Testis (tissue), 3 donors: ENCODE results near the gene SAT2. TPM values are rescaled to one million over a fixed set of nuclear protein-coding genes. Genes with fewer than 3 reads are reported as not detected.

Experiments
- DNase-seq: peaks from one replicate; pipeline ENCODE4 v3.0.0-alpha.2; 2019
- H3K27ac ChIP-seq, 2 donors: fragments of 200-600 bp; sonication (generic); one replicate each; pipeline ENCODE4 v1.5.1; 2019
- H3K27me3 ChIP-seq: fragments of 200-600 bp; sonication (generic); one replicate; pipeline ENCODE4 v1.5.1; 2019
- H3K36me3 ChIP-seq: fragments of 200-600 bp; sonication (generic); one replicate; pipeline ENCODE4 v1.5.1; 2017; ENCODE audit warnings: low read depth; ENCODE audit errors: missing control alignments
- H3K4me1 ChIP-seq: fragments of 200-600 bp; sonication (generic); one replicate; pipeline ENCODE4 v1.5.1; 2019
- H3K4me3 ChIP-seq, 2 donors: fragments of 200-600 bp; sonication (generic); one replicate each; pipeline ENCODE4 v1.5.1; 2017 to 2019
- H3K9me3 ChIP-seq: fragments of 200-600 bp; sonication (generic); one replicate; pipeline ENCODE4 v1.5.1; 2017
- CTCF ChIP-seq, 3 experiments: fragments of 450-650 bp in 2 of 3; fragments of 200-600 bp in 1 of 3; sonication (generic) in 1 of 3; IDR thresholded peaks; one replicate each; pipeline ENCODE4 v1.5.1; 2016 to 2019; ENCODE audit warnings: antibody characterized with exemption in 3 of 3, mild to moderate bottlenecking in 2 of 3, moderate library complexity in 1 of 3
- POLR2A ChIP-seq: fragments of 450-650 bp; IDR thresholded peaks from one replicate; pipeline ENCODE4 v1.6.1; 2017; ENCODE audit warnings: antibody characterized with exemption, mild to moderate bottlenecking, moderate library complexity
- WGBS, 2 donors: methylation state at CpG; one replicate each; pipeline ENCODE4 v1.1.5; 2018; 5-methylcytosine and 5-hydroxymethylcytosine counted together
- intact Hi-C: fragments of 100-400 bp; cut with DNase I; formaldehyde crosslinking; loops from one replicate; pipeline ENCODE4 v1.15.1; 2023; ENCODE audit warnings: low total_unique reads
- polyA plus RNA-seq: library from polyadenylated mRNA; stranded (reverse); fragments of 350-450 nt; fragmentation: Illumina TruSeq; extraction: RNeasy Lipid Tissue Mini Kit (QIAGEN cat#74804); gene quantifications from one replicate; pipeline ENCODE4 v1.2.3, GENCODE V29; 2014; ENCODE audit warnings: low read depth, low replicate concordance; ENCODE audit not compliant: insufficient read depth
- total RNA-seq, 2 donors: library from RNA; depleted of rRNA; stranded (reverse); fragments of >200 nt; gene quantifications; one replicate each; pipeline ENCODE4 v1.2.3, GENCODE V29; 2016

Gene SAT2
- total and polyA plus RNA-seq, 3 donors from 2014 or later: 108 to 128 (median 112) TPM

GRCh38 chr17:7588553-7589203 is 38.9 kb downstream of the SAT2 start:
- Histone ChIP-seq H3K4me3 (peak overlapping the region; percentile 47 to 61), H3K27me3 (no peaks in the 10 kb centered on the region), H3K27ac (peak overlapping the region; percentile 28 to 53), H3K36me3 (no peaks in the 10 kb centered on the region), H3K9me3 (no peaks in the 10 kb centered on the region), H3K4me1 (peaks cover 9% of the 10 kb centered on the region)
- WGBS, 2 donors: 37% methylated on average over 28 of the region's 30 CpGs; no CpG with 5 or more reads in 1 of the 2 donors
- intact Hi-C loops: no loop called here
- TF ChIP-seq CTCF (IDR thresholded peaks at IDR 0.05) (no peak), POLR2A (no peak)
- no peak for DNase-seq

- peaks cover 17% of the 10 kb centered on the region for H3K4me1 ChIP-seq
- H3K9me3 ChIP-seq: no peaks in the 10 kb centered on the region
- intact Hi-C loops: no loop called here
- no peaks in the 10 kb centered on the region for H3K27me3 ChIP-seq
- no peak for DNase-seq
- no peaks in the 10 kb centered on the region for H3K36me3 ChIP-seq
- 76 to 78% methylated on average over 12 of the region's 12 CpGs for WGBS, 2 donors
- H3K27ac ChIP-seq: no peak overlapping the region
- TF ChIP-seq POLR2A (no peak), CTCF (IDR thresholded peaks at IDR 0.05) (no peak)
- H3K4me3 ChIP-seq: no peak overlapping the region
Observed at GRCh38 chr17:7587420-7588151, 40.0 kb downstream of the SAT2 start.

- no peak overlapping the region for H3K4me3 ChIP-seq
- no peaks in the 10 kb centered on the region for H3K27me3 ChIP-seq
- TF ChIP-seq CTCF (IDR thresholded peaks at IDR 0.05): no peak
- no peak for TF ChIP-seq POLR2A
- intact Hi-C loops: no loop called here
- 80 to 94% methylated on average over 9 of the region's 9 CpGs for WGBS, 2 donors
- DNase-seq: no peak
- no peaks in the 10 kb centered on the region for H3K36me3 ChIP-seq
- no peak overlapping the region for H3K27ac ChIP-seq
- no peaks in the 10 kb centered on the region for H3K9me3 ChIP-seq
- peaks cover 24% of the 10 kb centered on the region for H3K4me1 ChIP-seq
Observed at GRCh38 chr17:7586673-7587419, 40.8 kb downstream of the SAT2 start.

GRCh38 chr17:7583253-7584109 is 44.1 kb downstream of the SAT2 start, which contains the start of gene MPDU1:
TSS of gene MPDU1 (plus strand) at chr17:7583852. CDS start at chr17:7583863, 11 bp downstream.
- no peak for TF ChIP-seq POLR2A
- no peak for TF ChIP-seq CTCF (IDR thresholded peaks at IDR 0.05)
- WGBS, 2 donors: 1 to 9% methylated on average over 49 to 69 of the region's 69 CpGs
- Histone ChIP-seq H3K27me3 (no peaks in the 10 kb centered on the region), H3K27ac (peak within 1 kb of the TSS; percentile 90 to 94), H3K4me1 (peaks cover 34% of the 10 kb centered on the region), H3K4me3 (peak within 1 kb of the TSS; percentile 52 to 72), H3K36me3 (no peaks in the 10 kb centered on the region), H3K9me3 (no peaks in the 10 kb centered on the region)
- peak; percentile 97 for DNase-seq
- intact Hi-C loops: no loop called here
